Liver (tissue), 9 donors: ENCODE results near the gene SLC17A9. TPM values are rescaled to one million over a fixed set of nuclear protein-coding genes. Genes with fewer than 3 reads are reported as not detected.

Experiments
- DNase-seq: peaks from one replicate; pipeline ENCODE4 v3.0.0-alpha.2; 2017; ENCODE audit warnings: low spot score
- H3K27ac ChIP-seq, 2 donors: one replicate each; pipeline ENCODE4 v1.7.0; 2013; ENCODE audit warnings: inconsistent platforms in 2 of 2, low read length in 2 of 2, control low read depth in 1 of 2, low read depth in 1 of 2, mild to moderate bottlenecking in 1 of 2
- H3K27me3 ChIP-seq, 4 donors: one replicate each; pipeline versions ENCODE4 v1.6.1 to v1.7.0; 2013; ENCODE audit warnings: low read length in 3 of 4, inconsistent platforms in 1 of 4, mild to moderate bottlenecking in 1 of 4, moderate library complexity in 1 of 4; ENCODE audit not compliant: control insufficient read depth in 4 of 4, insufficient read depth in 4 of 4
- H3K36me3 ChIP-seq, 4 donors: one replicate each; pipeline versions ENCODE4 v1.6.1 to v1.7.0; 2013; ENCODE audit warnings: low read length in 3 of 4, mild to moderate bottlenecking in 3 of 4, low read depth in 1 of 4, moderate library complexity in 1 of 4; ENCODE audit not compliant: control insufficient read depth in 4 of 4, insufficient read depth in 3 of 4
- H3K4me1 ChIP-seq, 4 donors: one replicate each; pipeline versions ENCODE4 v1.6.1 to v1.7.0; 2013; ENCODE audit warnings: low read length in 3 of 4, mild to moderate bottlenecking in 3 of 4, moderate library complexity in 1 of 4; ENCODE audit not compliant: control insufficient read depth in 4 of 4, insufficient read depth in 4 of 4
- H3K4me3 ChIP-seq, 3 donors: one replicate each; pipeline versions ENCODE4 v1.6.1 to v1.7.0; 2013; ENCODE audit warnings: low read length in 3 of 3, control low read depth in 1 of 3, low read depth in 1 of 3, mild to moderate bottlenecking in 1 of 3
- H3K9ac ChIP-seq, 2 donors: one replicate each; pipeline ENCODE4 v1.7.0; 2013; ENCODE audit warnings: low read length in 2 of 2, mild to moderate bottlenecking in 2 of 2, moderate library complexity in 2 of 2, control low read depth in 1 of 2, low read depth in 1 of 2
- H3K9me3 ChIP-seq, 4 donors: one replicate each; pipeline versions ENCODE4 v1.6.1 to v1.7.0; 2013; ENCODE audit warnings: low read length in 3 of 4; ENCODE audit not compliant: control insufficient read depth in 4 of 4
- ATF3 ChIP-seq: IDR thresholded peaks from 2 replicates; pipeline ENCODE4 v1.6.1; 2016; ENCODE audit warnings: antibody characterized with exemption
- FOXA1 ChIP-seq: IDR thresholded peaks from 2 replicates; pipeline ENCODE4 v1.6.1; 2016; ENCODE audit warnings: antibody characterized with exemption
- GABPA ChIP-seq, 2 donors: IDR thresholded peaks in 1 of 2; conservative IDR thresholded peaks in 1 of 2; 2 replicates each; pipeline ENCODE4 v1.6.1; 2016; ENCODE audit warnings: antibody characterized with exemption in 2 of 2, mild to moderate bottlenecking in 1 of 2, moderate library complexity in 1 of 2
- HNF4G ChIP-seq: IDR thresholded peaks from 2 replicates; pipeline ENCODE4 v1.6.1; 2016; ENCODE audit warnings: antibody characterized with exemption
- JUND ChIP-seq, 2 donors: IDR thresholded peaks; 2 replicates each; pipeline ENCODE4 v1.6.1; 2016; ENCODE audit warnings: antibody characterized with exemption in 2 of 2
- MAX ChIP-seq: IDR thresholded peaks from 2 replicates; pipeline ENCODE4 v1.6.1; 2016; ENCODE audit warnings: antibody characterized with exemption
- RAD21 ChIP-seq, 2 donors: IDR thresholded peaks; 2 replicates each; pipeline ENCODE4 v1.6.1; 2016; ENCODE audit warnings: antibody characterized with exemption in 2 of 2, mild to moderate bottlenecking in 2 of 2
- RXRA ChIP-seq, 2 donors: IDR thresholded peaks; 2 replicates each; pipeline ENCODE4 v1.6.1; 2017 to 2018; ENCODE audit warnings: antibody characterized with exemption in 2 of 2, mild to moderate bottlenecking in 1 of 2
- SP1 ChIP-seq: IDR thresholded peaks from 2 replicates; pipeline ENCODE4 v1.6.1; 2018; ENCODE audit warnings: antibody characterized with exemption, mild to moderate bottlenecking
- TAF1 ChIP-seq: conservative IDR thresholded peaks from 2 replicates; pipeline ENCODE4 v1.6.1; 2016; ENCODE audit warnings: antibody characterized with exemption, mild to moderate bottlenecking
- YY1 ChIP-seq: IDR thresholded peaks from 2 replicates; pipeline ENCODE4 v1.6.1; 2016; ENCODE audit warnings: antibody characterized with exemption, mild to moderate bottlenecking
- WGBS: extraction: QIAGEN DNeasy Blood & Tissue Kit; methylation state at CpG from one replicate; pipeline ENCODE4 v1.1.7; 2013; 5-methylcytosine and 5-hydroxymethylcytosine counted together
- polyA plus RNA-seq, 2 donors: library from polyadenylated mRNA; stranded (reverse) in 1 of 2; unstranded in 1 of 2; fragments of 200-250 nt in 1 of 2; fragments of >200 nt in 1 of 2; fragmentation: Nextera tagmentation in 1 of 2; extraction: Ambion mirVana in 1 of 2; gene quantifications; one replicate each; pipeline versions ENCODE4 v1.2.1 to v1.2.3, GENCODE V29; 2013 to 2015
- total RNA-seq, 2 donors: library from RNA; depleted of rRNA; stranded (reverse); fragments of >200 nt; gene quantifications; one replicate each; pipeline ENCODE4 v1.2.3, GENCODE V29; 2014
- TF ChIP-seq, protein P1 (sequence below): IDR thresholded peaks from 2 replicates; pipeline ENCODE4 v1.6.1; 2016; ENCODE audit warnings: antibody characterized with exemption, mild to moderate bottlenecking
- TF ChIP-seq, protein P2 (sequence below): IDR thresholded peaks from 2 replicates; pipeline ENCODE4 v1.6.1; 2016; ENCODE audit warnings: antibody characterized with exemption
- TF ChIP-seq, protein P3 (sequence below): fragments of 150-350 bp; IDR thresholded peaks from 2 replicates; pipeline ENCODE4 v1.5.1; 2017; ENCODE audit warnings: improper control_type of control experiment, low read depth, low read length; ENCODE audit not compliant: missing input control
- donor health status: healthy.
- donor health status: healthy.
- donor health status: healthy.
- donor health status: healthy.
- donor health status: healthy.

SLC17A9 gene
- total and polyA plus RNA-seq, 4 donors, result 16.0 to 138 (median 64.6) TPM

- Histone ChIP-seq H3K9me3 (no peaks in the 10 kb centered on the region), H3K4me3 (no peak overlapping the region), H3K36me3 (peaks cover 18 to 82% (median 62%) of the 10 kb centered on the region in 4 donors), H3K27ac (no peak overlapping the region), H3K27me3 (no peaks in the 10 kb centered on the region), H3K9ac (no peak overlapping the region), H3K4me1 (peaks cover 1 to 22% (median 7%) of the 10 kb centered on the region in 4 donors)
- DNase-seq, result no peak
- WGBS, result 90% methylated on average over 18 of the region's 18 CpGs
- TF ChIP-seq GABPA (IDR thresholded peaks at IDR 0.05 in 1 of 2, conservative IDR thresholded peaks at IDR 0.05 in 1 of 2), result no peak
- no peak for TF ChIP-seq RXRA (IDR thresholded peaks at IDR 0.05)
- TF ChIP-seq YY1, result no peak
- TF ChIP-seq SP1, result no peak
- TF ChIP-seq TAF1, result no peak
- no peak for TF ChIP-seq MAX
- TF ChIP-seq JUND (IDR thresholded peaks at IDR 0.05), result no peak
- TF ChIP-seq, protein P1, sequence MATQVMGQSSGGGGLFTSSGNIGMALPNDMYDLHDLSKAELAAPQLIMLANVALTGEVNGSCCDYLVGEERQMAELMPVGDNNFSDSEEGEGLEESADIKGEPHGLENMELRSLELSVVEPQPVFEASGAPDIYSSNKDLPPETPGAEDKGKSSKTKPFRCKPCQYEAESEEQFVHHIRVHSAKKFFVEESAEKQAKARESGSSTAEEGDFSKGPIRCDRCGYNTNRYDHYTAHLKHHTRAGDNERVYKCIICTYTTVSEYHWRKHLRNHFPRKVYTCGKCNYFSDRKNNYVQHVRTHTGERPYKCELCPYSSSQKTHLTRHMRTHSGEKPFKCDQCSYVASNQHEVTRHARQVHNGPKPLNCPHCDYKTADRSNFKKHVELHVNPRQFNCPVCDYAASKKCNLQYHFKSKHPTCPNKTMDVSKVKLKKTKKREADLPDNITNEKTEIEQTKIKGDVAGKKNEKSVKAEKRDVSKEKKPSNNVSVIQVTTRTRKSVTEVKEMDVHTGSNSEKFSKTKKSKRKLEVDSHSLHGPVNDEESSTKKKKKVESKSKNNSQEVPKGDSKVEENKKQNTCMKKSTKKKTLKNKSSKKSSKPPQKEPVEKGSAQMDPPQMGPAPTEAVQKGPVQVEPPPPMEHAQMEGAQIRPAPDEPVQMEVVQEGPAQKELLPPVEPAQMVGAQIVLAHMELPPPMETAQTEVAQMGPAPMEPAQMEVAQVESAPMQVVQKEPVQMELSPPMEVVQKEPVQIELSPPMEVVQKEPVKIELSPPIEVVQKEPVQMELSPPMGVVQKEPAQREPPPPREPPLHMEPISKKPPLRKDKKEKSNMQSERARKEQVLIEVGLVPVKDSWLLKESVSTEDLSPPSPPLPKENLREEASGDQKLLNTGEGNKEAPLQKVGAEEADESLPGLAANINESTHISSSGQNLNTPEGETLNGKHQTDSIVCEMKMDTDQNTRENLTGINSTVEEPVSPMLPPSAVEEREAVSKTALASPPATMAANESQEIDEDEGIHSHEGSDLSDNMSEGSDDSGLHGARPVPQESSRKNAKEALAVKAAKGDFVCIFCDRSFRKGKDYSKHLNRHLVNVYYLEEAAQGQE, result no peak
- TF ChIP-seq FOXA1, result no peak
- TF ChIP-seq RAD21 (IDR thresholded peaks at IDR 0.05), result no peak
- TF ChIP-seq, protein P2, sequence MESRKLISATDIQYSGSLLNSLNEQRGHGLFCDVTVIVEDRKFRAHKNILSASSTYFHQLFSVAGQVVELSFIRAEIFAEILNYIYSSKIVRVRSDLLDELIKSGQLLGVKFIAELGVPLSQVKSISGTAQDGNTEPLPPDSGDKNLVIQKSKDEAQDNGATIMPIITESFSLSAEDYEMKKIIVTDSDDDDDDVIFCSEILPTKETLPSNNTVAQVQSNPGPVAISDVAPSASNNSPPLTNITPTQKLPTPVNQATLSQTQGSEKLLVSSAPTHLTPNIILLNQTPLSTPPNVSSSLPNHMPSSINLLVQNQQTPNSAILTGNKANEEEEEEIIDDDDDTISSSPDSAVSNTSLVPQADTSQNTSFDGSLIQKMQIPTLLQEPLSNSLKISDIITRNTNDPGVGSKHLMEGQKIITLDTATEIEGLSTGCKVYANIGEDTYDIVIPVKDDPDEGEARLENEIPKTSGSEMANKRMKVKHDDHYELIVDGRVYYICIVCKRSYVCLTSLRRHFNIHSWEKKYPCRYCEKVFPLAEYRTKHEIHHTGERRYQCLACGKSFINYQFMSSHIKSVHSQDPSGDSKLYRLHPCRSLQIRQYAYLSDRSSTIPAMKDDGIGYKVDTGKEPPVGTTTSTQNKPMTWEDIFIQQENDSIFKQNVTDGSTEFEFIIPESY, result no peak
- TF ChIP-seq, protein P3, sequence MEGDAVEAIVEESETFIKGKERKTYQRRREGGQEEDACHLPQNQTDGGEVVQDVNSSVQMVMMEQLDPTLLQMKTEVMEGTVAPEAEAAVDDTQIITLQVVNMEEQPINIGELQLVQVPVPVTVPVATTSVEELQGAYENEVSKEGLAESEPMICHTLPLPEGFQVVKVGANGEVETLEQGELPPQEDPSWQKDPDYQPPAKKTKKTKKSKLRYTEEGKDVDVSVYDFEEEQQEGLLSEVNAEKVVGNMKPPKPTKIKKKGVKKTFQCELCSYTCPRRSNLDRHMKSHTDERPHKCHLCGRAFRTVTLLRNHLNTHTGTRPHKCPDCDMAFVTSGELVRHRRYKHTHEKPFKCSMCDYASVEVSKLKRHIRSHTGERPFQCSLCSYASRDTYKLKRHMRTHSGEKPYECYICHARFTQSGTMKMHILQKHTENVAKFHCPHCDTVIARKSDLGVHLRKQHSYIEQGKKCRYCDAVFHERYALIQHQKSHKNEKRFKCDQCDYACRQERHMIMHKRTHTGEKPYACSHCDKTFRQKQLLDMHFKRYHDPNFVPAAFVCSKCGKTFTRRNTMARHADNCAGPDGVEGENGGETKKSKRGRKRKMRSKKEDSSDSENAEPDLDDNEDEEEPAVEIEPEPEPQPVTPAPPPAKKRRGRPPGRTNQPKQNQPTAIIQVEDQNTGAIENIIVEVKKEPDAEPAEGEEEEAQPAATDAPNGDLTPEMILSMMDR, result no peak
- TF ChIP-seq ATF3, result no peak
- no peak for TF ChIP-seq HNF4G
Measured at GRCh38 chr20:62908971-62909791, 43.3 kb upstream of the SLC17A9 start.
